HK-2 (cell line): ENCODE data around the gene ACTN4.
A peak's percentile ranks its signal among the peaks of the same experiment; 100 is the strongest.
"Not testable (repeated sequence)": the region's sequence is repeated elsewhere in the genome, so short reads cannot be mapped to it uniquely, and the experiment has no call there.

ENCODE experiments used
- DNase-seq: peaks from one replicate; pipeline ENCODE4 v3.0.0-alpha.2; 2018; ENCODE audit not compliant: unreplicated experiment

ACTN4 gene

GRCh38 chr19:38736413-38737280 lies 89.2 kb downstream of the ACTN4 start:
- no peak for DNase-seq

DNA sequence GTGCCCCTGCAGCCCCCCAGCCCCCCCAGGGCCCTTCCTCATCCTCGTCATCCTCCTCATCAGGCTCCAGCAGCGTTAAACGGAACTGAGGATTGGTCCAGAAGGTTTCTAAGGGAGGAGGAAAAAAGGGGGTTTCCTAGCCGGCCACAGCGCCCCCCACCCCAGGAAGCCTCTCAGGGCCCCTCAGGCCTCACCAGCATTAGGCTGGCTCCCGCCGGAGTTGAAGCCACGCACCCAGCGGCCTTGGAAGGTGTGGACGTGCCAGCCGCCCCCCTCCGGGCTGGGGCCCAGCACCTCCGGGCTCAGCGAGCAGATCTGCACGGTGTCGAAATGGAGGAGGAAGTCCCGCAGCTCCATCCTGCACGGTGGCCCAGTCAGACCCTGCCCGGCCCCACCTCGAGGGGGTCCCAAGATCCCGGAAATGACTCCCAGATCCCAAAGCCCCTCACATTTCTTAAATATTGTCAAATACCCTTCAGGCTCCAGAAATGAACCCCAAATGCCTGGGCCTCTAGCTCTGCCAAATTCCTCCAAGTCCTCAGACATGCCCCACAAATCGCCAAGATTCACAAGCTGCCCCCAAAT lies 89.9 kb downstream of the ACTN4 start:
- no peak for DNase-seq

- DNase-seq: no peak
Observed at GRCh38 chr19:38737921-38738737, 90.7 kb downstream of the ACTN4 start.

- DNase-seq: no peak
Observed at GRCh38 chr19:38739440-38740256, 92.2 kb downstream of the ACTN4 start.

GRCh38 chr19:38740257-38740592 lies 92.8 kb downstream of the ACTN4 start:
- no peak for DNase-seq

- no peak for DNase-seq
Observed at GRCh38 chr19:38740932-38741331, 93.5 kb downstream of the ACTN4 start.

DNA sequence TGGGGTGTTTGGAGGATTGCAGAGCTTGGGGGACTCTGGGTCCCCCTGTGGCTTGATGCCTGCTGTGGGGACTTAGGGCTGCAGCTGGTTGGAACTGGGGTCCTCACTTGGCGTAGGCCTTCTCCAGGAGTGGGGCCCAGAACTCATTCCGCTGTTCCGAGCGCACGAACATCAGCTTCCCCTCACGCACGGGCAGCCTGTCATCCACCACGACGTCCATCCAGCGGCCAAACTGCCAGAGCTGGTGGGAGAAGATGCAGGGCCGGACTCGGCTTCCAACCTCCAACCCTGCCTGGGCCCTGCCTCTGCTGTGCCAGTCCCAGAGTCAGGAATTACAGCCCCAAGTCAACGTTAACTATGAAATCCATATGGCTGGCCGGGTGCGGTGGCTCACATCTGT lies 94.2 kb downstream of the ACTN4 start:
- DNase-seq: no peak

DNA sequence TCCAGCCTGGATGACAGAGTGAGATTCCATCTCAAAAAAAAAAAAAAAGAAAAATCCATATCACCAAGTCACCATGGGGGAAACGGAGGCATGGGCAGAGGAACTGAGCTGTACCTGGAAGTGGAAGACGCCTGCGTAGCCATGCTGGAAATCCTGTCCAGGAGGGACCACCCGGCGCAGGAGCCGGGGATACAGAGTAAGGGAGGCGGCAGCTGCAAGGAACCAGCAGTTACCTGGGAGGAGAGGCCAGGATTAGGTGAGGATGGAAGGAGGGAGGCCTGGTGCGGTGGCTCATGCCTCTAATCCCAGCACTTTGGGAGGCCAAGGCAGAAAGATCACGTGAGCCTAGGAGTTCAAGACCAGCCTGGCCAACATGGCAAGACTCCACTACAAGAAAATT lies 94.8 kb downstream of the ACTN4 start:
- DNase-seq: no peak

DNA sequence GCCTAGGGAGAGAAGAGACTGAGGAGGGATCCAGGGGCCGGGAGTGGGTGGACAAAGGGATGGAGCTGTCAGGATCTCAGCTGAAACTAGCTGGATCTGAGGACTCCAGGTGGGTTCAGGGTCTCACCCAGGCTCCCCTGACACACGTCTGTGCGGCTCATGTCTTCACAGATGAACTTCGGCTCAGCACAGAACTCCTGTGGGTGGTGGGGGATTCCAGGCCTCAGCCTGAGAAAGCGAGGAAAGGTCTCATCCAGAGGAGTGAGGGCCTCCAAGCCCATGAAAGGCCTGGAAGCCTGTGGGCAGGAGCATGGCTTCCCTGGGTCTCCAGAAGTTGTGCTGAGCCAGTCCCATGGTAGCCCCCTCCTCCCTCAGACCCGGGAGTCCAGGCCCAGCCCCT lies 95.5 kb downstream of the ACTN4 start:
- DNase-seq: no peak

- no peak for DNase-seq
Observed at GRCh38 chr19:38743394-38744297, 96.2 kb downstream of the ACTN4 start.

GRCh38 chr19:38744298-38744681 lies 96.8 kb downstream of the ACTN4 start, which contains the start of gene CAPN12:
CAPN12 (minus strand) TSS chr19:38744474; CDS start chr19:38744165, 309 bp downstream.
- DNase-seq: no peak

DNA sequence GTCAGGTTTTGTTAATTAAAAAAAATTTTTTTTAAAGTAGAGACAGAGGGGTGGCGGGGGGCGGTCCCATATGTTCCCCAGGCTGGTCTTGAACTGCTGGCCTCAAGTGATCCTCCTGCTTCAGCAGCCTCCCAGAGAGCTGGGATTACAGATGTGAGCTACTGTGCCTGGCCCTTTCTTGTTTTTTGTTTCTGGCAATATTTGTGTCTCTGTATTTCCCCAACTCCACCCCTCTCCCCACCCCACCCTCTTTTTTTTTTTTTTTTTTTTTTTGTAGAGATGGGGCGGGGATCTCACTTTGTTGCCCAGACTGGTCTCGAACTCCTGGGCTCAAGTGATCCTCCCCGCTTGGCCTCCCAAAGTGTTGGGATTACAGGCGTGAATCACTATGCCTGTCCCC lies 97.4 kb downstream of the ACTN4 start:
- no peak for DNase-seq

DNA sequence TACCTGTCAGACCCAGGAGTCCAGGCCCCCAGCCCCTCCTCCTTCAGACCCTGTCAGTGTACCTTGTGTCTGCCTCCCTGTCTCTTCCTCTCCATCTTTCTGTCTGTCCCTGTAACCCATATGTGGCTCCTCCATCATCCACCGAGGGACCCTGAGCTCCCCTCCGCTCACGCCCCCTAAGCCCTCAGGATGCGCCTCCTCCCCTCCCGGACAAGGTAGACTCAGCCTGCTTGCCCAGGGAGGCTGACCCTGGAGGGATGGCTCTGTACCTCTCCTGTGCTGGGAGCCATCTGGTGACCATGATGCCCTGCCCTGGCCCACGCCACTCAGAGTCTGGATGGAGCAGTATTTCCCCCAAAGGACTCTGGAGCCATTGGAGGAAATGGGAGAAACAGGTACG lies 97.9 kb downstream of the ACTN4 start:
- DNase-seq: no peak

- DNase-seq: not testable (repeated sequence)
Observed at GRCh38 chr19:38753783-38754182, 106.3 kb downstream of the ACTN4 start.

GRCh38 chr19:38754196-38754595 lies 106.7 kb downstream of the ACTN4 start:
- not testable (repeated sequence) for DNase-seq

DNA sequence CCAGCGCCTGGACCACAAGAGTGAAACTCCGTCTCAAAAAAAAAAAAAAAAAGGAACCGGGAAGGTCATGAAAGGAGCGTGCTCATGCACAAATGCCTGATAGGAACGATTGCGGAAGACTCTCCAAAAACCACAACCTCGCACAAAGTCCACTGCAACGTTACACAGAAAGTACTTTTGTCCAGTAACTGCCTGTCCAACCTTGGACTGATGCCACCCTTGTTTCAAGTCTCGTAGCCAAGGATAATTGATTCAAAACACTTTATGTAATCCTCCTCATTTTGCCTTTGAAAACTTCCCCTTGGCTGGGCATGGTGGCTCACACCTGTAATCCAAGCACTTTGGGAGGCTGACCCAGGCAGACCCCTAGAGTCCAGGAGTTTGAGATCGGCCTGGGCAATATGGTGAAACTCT lies 112.1 kb downstream of the ACTN4 start:
- no peak for DNase-seq

DNA sequence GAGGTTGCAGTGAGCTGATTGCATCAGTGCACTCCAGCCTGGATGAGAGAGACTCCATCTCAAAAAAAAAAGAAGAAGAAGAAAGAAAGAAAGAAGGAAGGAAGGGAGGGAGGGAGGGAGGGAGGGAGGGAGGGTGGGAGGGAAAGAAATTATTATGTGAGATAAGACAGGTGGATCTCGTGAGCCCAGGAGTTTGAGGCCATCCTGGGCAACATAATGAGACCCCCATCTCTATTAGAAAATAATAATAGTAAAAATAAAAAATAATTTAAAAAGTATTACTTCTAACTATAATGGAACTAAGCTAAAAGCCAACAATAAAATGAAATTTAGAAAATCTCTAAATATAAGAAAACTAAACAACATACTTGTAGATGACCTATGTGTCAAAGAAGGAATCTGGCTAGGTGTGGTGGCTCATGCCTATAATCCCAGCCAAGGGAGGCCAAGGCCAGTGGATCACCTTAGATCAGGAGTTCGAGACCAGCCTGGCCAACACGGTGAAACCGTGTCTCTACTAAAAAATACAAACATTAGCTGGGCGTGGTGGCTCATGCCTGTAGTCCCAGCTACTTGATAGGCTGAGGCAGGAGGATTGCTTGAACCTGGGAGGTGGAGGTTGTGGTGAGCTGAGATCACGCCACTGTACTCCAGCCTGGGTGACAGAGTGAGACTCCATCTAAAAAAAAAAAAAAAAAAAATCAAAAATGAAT lies 113.5 kb downstream of the ACTN4 start:
- DNase-seq: not testable (repeated sequence)

DNA sequence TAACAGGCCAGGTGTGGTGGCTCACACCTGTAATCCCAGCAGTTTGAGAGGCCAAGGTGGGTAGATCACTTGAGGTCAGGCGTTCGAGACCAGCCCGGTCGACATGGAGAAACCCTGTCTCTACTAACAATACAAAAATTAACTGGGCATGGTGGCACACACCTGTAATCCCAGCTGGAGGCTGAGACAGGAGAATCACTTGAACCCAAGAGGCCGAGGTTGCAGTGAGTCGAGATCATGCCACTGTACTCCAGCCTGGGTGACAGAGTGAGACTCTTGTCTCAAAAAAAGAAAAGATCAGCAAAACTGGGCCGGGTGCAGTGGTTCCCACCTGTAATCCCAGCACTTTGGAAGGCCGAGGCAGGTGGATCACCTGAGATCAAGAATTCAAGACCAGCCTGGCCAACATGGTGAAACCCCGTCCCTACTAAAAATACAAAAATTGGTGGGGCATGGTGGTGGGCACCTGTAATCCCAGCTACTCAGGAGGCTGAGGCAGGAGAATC lies 114.5 kb downstream of the ACTN4 start:
- DNase-seq: not testable (repeated sequence)

- DNase-seq: peak; percentile 41
Observed at GRCh38 chr19:38763795-38764220, 116.4 kb downstream of the ACTN4 start.

DNA sequence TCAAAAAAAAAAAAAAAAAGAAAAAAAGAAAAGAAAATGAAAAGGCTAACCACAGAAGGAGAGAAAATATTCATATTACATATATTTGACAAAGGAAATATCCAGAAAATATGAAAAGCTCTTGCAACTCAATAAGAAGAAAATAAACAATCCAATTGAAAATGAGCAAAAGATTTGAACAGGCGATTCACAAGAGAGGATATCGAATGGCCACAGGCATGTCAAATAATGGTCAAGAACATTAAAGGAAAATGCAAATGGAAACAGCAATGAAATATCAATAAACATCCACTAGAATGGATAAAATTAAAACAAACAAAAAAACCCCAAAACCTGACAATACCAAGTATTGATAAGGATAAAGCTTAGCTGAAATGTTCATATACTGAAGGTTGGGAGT lies 117.8 kb downstream of the ACTN4 start:
- DNase-seq: no peak
